Measurements from ENCODE around the gene THSD4. TPM values are rescaled to one million over a fixed set of nuclear protein-coding genes. Genes with fewer than 3 reads are reported as not detected.

The THSD4 gene
- total RNA-seq, 2 experiments from 2014 or later = not detected

DNA sequence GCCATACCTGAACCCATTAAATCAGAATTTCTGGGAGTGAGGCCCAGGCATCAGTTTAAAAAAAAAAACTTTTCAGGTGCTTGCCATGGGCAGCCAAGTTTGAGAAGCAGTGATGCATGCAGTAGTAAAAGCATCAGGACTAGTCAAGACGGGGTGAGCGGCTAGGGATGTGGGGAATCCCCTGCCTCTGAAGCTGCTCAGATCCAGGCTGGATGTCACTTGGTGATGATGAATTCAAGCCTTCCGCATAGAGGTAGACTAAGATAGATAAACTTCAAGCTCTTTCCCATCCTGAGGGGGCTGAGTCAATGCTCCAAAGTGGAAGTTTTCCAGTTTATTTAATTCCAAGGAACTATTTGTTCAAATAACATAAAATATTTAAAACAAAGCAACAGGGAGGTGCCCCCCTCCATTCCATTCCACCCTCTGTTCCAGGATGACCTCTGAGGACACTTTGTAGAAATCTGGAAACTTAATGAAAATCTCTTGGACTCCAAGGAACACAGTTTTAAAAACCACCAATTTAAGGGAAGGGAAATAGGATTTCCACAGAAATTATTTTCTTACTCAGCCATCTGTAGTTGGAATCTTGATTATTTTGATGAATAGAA is 594.6 kb downstream of the THSD4 start:
- no peak overlapping the region for H2AFZ ChIP-seq (ENCODE audit: low read length)
- no peak overlapping the region for H3K4me3 ChIP-seq (ENCODE audit: low read depth, low read length, poor library complexity, severe bottlenecking)
- no peaks in the 10 kb centered on the region for H3K4me1 ChIP-seq (ENCODE audit: insufficient read depth, low read length, poor library complexity, severe bottlenecking)
- no peaks in the 10 kb centered on the region for H3K9me3 ChIP-seq (ENCODE audit: low read length)
- no peaks in the 10 kb centered on the region for H3K79me2 ChIP-seq (ENCODE audit: insufficient read depth, low read depth, low read length)
- ChIA-PET CTCF (ENCODE audit: unreplicated experiment) (no interaction called here), POLR2A (no interaction called here)
- intact Hi-C loops (cut with micrococcal nuclease; ENCODE audit: unreplicated experiment) = no loop called here
- TF ChIP-seq, protein P1, sequence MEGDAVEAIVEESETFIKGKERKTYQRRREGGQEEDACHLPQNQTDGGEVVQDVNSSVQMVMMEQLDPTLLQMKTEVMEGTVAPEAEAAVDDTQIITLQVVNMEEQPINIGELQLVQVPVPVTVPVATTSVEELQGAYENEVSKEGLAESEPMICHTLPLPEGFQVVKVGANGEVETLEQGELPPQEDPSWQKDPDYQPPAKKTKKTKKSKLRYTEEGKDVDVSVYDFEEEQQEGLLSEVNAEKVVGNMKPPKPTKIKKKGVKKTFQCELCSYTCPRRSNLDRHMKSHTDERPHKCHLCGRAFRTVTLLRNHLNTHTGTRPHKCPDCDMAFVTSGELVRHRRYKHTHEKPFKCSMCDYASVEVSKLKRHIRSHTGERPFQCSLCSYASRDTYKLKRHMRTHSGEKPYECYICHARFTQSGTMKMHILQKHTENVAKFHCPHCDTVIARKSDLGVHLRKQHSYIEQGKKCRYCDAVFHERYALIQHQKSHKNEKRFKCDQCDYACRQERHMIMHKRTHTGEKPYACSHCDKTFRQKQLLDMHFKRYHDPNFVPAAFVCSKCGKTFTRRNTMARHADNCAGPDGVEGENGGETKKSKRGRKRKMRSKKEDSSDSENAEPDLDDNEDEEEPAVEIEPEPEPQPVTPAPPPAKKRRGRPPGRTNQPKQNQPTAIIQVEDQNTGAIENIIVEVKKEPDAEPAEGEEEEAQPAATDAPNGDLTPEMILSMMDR (conservative IDR thresholded peaks at IDR 0.05; ENCODE audit: low read length) = no peak
- no peak for TF ChIP-seq EZH2phosphoT487 (IDR thresholded peaks at IDR 0.05; ENCODE audit: borderline replicate concordance, low read depth, low read length)
- BruUV-seq (replicated peaks) = no TSS peak
- no peaks in the 10 kb centered on the region for H3K9me2 ChIP-seq (ENCODE audit: insufficient read depth, low read length)
- no peak overlapping the region for H3K27ac ChIP-seq (ENCODE audit: low read depth, low read length, poor library complexity, severe bottlenecking)
- H4K20me1 ChIP-seq (ENCODE audit: insufficient read depth, low read length) = no peaks in the 10 kb centered on the region
- no peaks in the 10 kb centered on the region for H3K36me3 ChIP-seq (ENCODE audit: insufficient read depth, low read length)
- DNase-seq (ENCODE audit: low spot score) = no peak
- no peak overlapping the region for H3K4me2 ChIP-seq (ENCODE audit: low read length)

DNA sequence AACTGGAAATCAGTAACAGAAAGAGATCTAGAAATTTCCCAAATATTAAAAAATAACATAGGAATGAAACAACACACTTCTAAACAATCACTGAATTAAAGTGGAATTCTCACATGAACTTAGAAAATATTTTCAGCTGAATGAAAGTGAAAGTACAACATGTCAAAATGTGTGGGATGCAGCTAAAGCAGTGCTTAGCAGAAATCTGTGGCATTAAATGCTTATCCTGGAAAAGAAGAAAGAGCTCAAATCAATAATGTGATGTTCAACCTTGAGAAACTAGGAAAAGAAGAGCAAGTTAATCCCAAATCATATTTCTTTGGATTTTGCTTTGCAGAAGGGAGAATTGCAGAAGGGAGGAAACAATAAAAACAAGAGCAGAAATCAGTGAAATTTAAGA is 596.9 kb downstream of the THSD4 start:
- BruUV-seq (replicated peaks) = no TSS peak
- Histone ChIP-seq H4K20me1 (ENCODE audit: insufficient read depth, low read length) (no peaks in the 10 kb centered on the region), H3K9me2 (ENCODE audit: insufficient read depth, low read length) (no peaks in the 10 kb centered on the region), H3K27ac (ENCODE audit: low read depth, low read length, poor library complexity, severe bottlenecking) (no peak overlapping the region), H3K9me3 (ENCODE audit: low read length) (no peaks in the 10 kb centered on the region), H3K4me1 (ENCODE audit: insufficient read depth, low read length, poor library complexity, severe bottlenecking) (no peaks in the 10 kb centered on the region), H3K36me3 (ENCODE audit: insufficient read depth, low read length) (no peaks in the 10 kb centered on the region), H2AFZ (ENCODE audit: low read length) (no peak overlapping the region), H3K79me2 (ENCODE audit: insufficient read depth, low read depth, low read length) (no peaks in the 10 kb centered on the region), H3K4me2 (ENCODE audit: low read length) (no peak overlapping the region), H3K4me3 (ENCODE audit: low read depth, low read length, poor library complexity, severe bottlenecking) (no peak overlapping the region)
- TF ChIP-seq EZH2phosphoT487 (IDR thresholded peaks at IDR 0.05; ENCODE audit: borderline replicate concordance, low read depth, low read length) = no peak
- TF ChIP-seq, protein P1 (conservative IDR thresholded peaks at IDR 0.05; ENCODE audit: low read length) = no peak
- intact Hi-C loops (cut with micrococcal nuclease; ENCODE audit: unreplicated experiment) = no loop called here
- no peak for DNase-seq (ENCODE audit: low spot score)
- ChIA-PET POLR2A (interaction anchor here (0.7 kb wide), 1 partner anchor 79 kb away, joined by 3 read pairs; no protein-coding TSS in a partner anchor), CTCF (ENCODE audit: unreplicated experiment) (no interaction called here)

DNA sequence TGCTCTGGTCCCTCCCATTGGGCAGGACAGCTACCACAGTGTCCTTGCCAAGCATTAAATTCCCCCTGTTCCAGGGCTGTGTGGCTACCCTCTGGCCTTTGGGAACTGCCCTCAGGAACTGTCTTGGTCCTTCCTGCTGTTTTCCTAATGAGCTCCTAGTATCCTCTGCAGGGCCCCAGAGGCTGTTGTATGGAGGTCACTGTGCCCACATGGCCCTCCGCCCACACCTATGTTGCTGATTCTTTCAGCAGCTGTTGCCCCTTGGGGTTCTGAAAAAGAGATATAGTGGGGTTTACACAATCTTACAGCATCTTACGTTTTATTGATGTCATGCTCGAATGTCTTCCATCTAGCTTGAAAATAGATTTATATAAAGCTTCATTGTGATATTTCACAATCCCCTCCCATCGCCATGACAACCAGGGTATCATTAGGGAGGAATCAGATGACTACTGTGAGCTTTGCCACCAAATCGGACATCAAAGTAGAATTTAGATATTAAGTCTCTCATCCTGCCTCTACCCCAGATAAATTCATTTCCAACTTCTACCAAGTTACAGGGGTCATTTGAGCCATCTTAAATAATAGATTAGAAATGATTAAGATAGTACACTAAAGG is 598.0 kb downstream of the THSD4 start:
- no peaks in the 10 kb centered on the region for H3K9me2 ChIP-seq (ENCODE audit: insufficient read depth, low read length)
- ChIA-PET CTCF (ENCODE audit: unreplicated experiment) (no interaction called here), POLR2A (no interaction called here)
- no peaks in the 10 kb centered on the region for H4K20me1 ChIP-seq (ENCODE audit: insufficient read depth, low read length)
- no peaks in the 10 kb centered on the region for H3K9me3 ChIP-seq (ENCODE audit: low read length)
- H3K4me2 ChIP-seq (ENCODE audit: low read length) = no peak overlapping the region
- H3K27ac ChIP-seq (ENCODE audit: low read depth, low read length, poor library complexity, severe bottlenecking) = no peak overlapping the region
- TF ChIP-seq EZH2phosphoT487 (IDR thresholded peaks at IDR 0.05; ENCODE audit: borderline replicate concordance, low read depth, low read length) = no peak
- H3K4me1 ChIP-seq (ENCODE audit: insufficient read depth, low read length, poor library complexity, severe bottlenecking) = no peaks in the 10 kb centered on the region
- no peaks in the 10 kb centered on the region for H3K36me3 ChIP-seq (ENCODE audit: insufficient read depth, low read length)
- H3K79me2 ChIP-seq (ENCODE audit: insufficient read depth, low read depth, low read length) = no peaks in the 10 kb centered on the region
- BruUV-seq (replicated peaks) = no TSS peak
- intact Hi-C loops (cut with micrococcal nuclease; ENCODE audit: unreplicated experiment) = no loop called here
- DNase-seq (ENCODE audit: low spot score) = no peak
- H3K4me3 ChIP-seq (ENCODE audit: low read depth, low read length, poor library complexity, severe bottlenecking) = no peak overlapping the region
- H2AFZ ChIP-seq (ENCODE audit: low read length) = no peak overlapping the region
